Activated CD4-positive, alpha-beta T cell treated with anti-CD3 and anti-CD28 coated beads, Interleukin-2, amount 10 ng/mL, durations not matched to agents 24 days and 14 days (primary cell): ENCODE measurements around the gene ATP5PD. TPM values are rescaled to one million over a fixed set of nuclear protein-coding genes. Genes with fewer than 3 reads are reported as not detected.
"Not testable (repeated sequence)": the region's sequence is repeated elsewhere in the genome, so short reads cannot be mapped to it uniquely, and the experiment has no call there.

Source experiments
- DNase-seq: peaks from one replicate; pipeline ENCODE4 v3.0.0; 2022
- H3K27ac Mint-ChIP-seq: one replicate; pipeline ENCODE4 v1.8.0; 2022; ENCODE audit warnings: mild to moderate bottlenecking, mixed read lengths
- H3K27me3 Mint-ChIP-seq: one replicate; pipeline ENCODE4 v1.8.0; 2022; ENCODE audit warnings: mixed read lengths
- H3K36me3 Mint-ChIP-seq: one replicate; pipeline ENCODE4 v1.8.0; 2022; ENCODE audit warnings: low read depth, mild to moderate bottlenecking, mixed read lengths
- H3K4me1 Mint-ChIP-seq: one replicate; pipeline ENCODE4 v1.8.0; 2021; ENCODE audit warnings: mixed read lengths
- H3K4me3 Mint-ChIP-seq: one replicate; pipeline ENCODE4 v1.8.0; 2022; ENCODE audit warnings: mild to moderate bottlenecking, moderate library complexity, mixed read lengths
- H3K9me3 Mint-ChIP-seq: one replicate; pipeline ENCODE4 v1.8.0; 2021; ENCODE audit warnings: mixed read lengths
- intact Hi-C: fragments of 100-400 bp; cut with micrococcal nuclease; formaldehyde crosslinking; loops from one replicate; pipeline ENCODE4 v1.15.1; 2023
- total RNA-seq: library from RNA; stranded (reverse); gene quantifications from 2 replicates; pipeline ENCODE4 v1.2.3, GENCODE V29; 2022

The ATP5PD gene
- total RNA-seq, 1 donor from 2014 or later: 161 TPM

DNA sequence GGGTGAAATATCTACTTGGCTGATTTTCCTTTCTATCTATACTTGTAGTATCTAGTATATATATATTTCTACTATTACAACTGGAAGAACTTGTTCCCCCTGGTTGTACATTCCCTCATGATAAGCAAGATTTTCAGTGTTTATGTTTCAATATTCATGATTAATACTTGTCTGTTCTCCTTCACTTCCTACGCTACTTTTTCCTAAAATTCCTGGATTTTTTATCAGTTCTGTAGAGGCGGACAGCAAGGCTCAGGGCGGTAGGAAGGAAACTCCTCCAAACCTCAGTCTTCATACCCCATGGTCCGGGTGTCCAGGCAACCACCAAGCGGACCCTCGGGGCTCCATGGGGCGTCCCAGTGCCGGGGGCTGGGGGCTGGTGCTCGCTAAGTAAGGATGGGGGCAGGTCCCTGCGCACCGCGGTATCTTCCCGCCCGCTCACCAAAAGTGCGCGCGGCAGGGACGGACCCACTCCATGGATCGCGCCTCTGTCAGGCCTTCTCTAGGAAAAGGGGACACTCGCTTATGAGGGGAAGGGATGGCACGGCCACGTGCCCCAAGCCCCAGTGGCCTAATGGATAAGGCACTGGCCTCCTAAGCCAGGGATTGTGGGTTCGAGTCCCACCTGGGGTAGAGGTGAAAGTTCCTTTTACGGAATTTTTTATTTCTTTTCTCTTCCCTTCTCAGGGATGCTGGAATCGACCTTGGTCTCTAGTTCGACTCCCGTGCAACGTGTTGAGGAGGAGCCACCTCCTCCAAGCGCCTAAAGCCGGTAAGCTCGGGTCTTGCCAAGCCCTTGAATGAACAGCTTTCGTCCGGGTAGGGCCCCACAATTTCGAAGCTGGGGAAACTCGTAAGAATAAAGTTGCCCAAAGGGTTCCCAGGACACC, 13.2 kb downstream of the ATP5PD start:
- peaks cover 8% of the 10 kb centered on the region for H3K27me3 Mint-ChIP-seq
- H3K4me3 Mint-ChIP-seq: peak overlapping the region; percentile 98
- DNase-seq: peak; percentile 95
- H3K4me1 Mint-ChIP-seq: peaks cover 49% of the 10 kb centered on the region
- peaks cover 3% of the 10 kb centered on the region for H3K36me3 Mint-ChIP-seq
- peak overlapping the region; percentile 97 for H3K27ac Mint-ChIP-seq
- H3K9me3 Mint-ChIP-seq: no peaks in the 10 kb centered on the region
- intact Hi-C loops: loop anchor here (1.0 to 5.0 kb wide), 4 partner anchors 21 to 149 kb away; partner anchors contain the start of genes CDR2L, MRPL58 and SUMO2

DNA sequence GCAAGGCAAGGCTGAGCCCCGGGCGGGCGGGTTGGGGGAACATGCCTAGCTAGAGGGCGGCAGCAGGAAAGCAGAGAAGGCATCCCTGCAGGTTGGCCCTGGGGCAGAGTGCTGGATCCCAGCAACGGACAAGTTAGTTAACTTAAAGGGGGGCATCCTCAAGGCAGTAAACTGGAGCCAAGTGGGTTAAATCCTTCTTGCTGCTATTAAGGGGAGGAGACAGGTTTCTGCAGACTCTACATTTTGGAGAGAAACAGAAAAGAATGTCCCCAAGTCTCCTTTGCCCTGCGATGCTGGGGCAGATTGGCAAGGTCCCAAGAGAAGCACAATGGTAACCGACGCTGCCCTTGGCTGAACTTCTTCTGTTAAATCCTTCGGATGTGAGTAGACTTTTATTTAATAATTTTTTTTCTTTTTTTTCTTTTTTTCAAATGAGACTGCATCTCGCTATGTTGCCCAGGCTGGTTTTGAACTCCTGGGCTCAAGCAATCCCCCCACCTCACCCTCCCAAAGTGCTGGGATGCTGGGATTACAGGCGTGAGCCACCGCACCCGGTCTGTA, 14.0 kb downstream of the ATP5PD start:
- Mint-ChIP-seq H3K4me1 (peaks cover 49% of the 10 kb centered on the region), H3K27me3 (peaks cover 8% of the 10 kb centered on the region), H3K36me3 (peaks cover 3% of the 10 kb centered on the region), H3K27ac (no peak overlapping the region), H3K4me3 (peak overlapping the region; percentile 98), H3K9me3 (no peaks in the 10 kb centered on the region)
- DNase-seq: no peak
- intact Hi-C loops: loop anchor here (1.0 to 5.0 kb wide), 4 partner anchors 20 to 150 kb away; partner anchors contain the start of genes CDR2L, MRPL58 and SUMO2

DNA sequence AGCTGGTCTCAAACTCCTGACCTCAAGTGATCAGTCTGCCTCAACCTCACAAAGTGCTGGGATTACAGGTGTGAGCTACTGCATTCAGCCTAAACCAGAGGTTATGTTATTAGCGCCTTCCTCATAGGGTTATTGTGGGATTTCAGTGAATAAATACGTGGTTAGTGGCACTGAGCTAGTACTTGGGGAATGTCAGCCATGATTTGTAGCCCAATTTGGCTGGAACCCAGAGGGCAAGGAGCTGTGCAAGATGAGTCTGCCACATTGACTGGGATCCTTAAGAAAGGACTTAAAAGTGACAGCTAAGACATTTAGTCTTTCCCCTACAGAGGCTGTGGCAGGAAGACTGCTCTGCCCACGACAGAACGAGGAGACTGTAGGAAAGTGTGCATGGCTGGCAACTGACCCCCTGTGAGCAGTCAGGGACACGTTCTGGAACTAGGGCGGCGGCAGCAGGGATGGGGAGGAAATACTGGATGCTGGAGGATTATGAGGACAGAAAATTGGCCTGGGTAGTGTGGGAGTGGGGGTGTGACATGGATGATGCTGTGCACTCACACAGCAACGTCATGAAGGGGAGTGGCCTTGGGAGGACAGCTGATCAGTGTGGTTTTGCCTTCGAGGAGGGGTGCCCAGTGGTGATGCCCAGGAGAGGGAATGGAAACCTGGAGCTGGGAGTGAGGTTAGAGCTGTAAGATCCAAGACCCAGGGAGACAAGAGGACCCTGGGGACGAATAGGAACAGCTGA, 14.6 kb downstream of the ATP5PD start:
- Mint-ChIP-seq H3K36me3 (peaks cover 3% of the 10 kb centered on the region), H3K4me1 (peaks cover 47% of the 10 kb centered on the region), H3K27ac (peak overlapping the region; percentile 42), H3K4me3 (peak overlapping the region; percentile 75), H3K27me3 (peaks cover 9% of the 10 kb centered on the region), H3K9me3 (no peaks in the 10 kb centered on the region)
- DNase-seq: peak; percentile 87
- intact Hi-C loops: loop anchor here (2.0 to 5.0 kb wide), 3 partner anchors 45 to 150 kb away; partner anchors contain the start of genes CDR2L and SUMO2

- DNase-seq: no peak
- Mint-ChIP-seq H3K4me1 (peaks cover 36% of the 10 kb centered on the region), H3K4me3 (no peak overlapping the region), H3K9me3 (no peaks in the 10 kb centered on the region), H3K36me3 (peaks cover 6% of the 10 kb centered on the region), H3K27ac (no peak overlapping the region), H3K27me3 (peaks cover 13% of the 10 kb centered on the region)
- intact Hi-C loops: loop anchor here (5.0 kb wide), 1 partner anchor 152 kb away; the partner anchor contains the start of gene SUMO2
Measured at GRCh38 chr17:75030161-75030560, 16.6 kb downstream of the ATP5PD start.

DNA sequence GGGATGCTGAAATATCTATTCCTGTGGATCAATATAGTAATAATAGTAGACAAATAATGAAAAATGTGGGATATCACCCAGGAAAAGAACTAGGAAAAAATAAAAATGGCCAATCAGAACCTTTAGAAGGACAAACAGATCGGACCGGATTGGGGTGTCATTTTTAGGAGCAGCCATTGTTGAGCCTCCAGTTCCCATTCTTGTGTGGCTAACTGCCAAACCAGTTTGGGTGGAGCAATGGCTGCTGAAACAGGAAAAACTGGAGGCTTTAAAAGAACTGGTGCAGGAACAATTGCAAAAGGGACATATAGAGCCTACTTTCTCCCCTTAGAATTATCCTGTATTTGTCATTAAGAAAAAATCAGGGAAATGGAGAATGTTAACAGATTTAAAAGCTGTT, 20.1 kb downstream of the ATP5PD start:
- H3K27me3 Mint-ChIP-seq: peaks cover 10% of the 10 kb centered on the region
- DNase-seq, H3K4me3 Mint-ChIP-seq, H3K27ac Mint-ChIP-seq, H3K9me3 Mint-ChIP-seq, intact Hi-C loops: not testable (repeated sequence)
- H3K36me3 Mint-ChIP-seq: peaks cover 25% of the 10 kb centered on the region
- peaks cover 18% of the 10 kb centered on the region for H3K4me1 Mint-ChIP-seq

DNA sequence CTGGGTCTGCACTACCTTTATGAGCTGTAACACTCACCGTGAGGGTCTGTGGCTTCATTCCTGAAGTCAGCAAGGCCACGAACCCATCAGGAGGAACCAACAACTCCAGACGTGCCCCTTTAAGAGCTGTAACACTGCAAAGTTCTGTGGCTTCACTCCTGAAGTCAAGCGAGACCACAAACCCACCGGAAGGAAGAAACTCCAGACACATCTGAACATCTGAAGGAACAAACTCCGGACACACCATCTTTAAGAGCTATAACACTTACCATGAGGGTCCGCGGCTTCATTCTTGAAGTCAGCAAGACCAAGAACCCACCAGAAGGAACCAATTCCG, 21.4 kb downstream of the ATP5PD start:
- H3K9me3 Mint-ChIP-seq, H3K27me3 Mint-ChIP-seq, DNase-seq, intact Hi-C loops: not testable (repeated sequence)
- H3K4me3 Mint-ChIP-seq: peak overlapping the region; percentile 55
- peaks cover 37% of the 10 kb centered on the region for H3K36me3 Mint-ChIP-seq
- peak overlapping the region; percentile 53 for H3K27ac Mint-ChIP-seq
- peaks cover 15% of the 10 kb centered on the region for H3K4me1 Mint-ChIP-seq

DNA sequence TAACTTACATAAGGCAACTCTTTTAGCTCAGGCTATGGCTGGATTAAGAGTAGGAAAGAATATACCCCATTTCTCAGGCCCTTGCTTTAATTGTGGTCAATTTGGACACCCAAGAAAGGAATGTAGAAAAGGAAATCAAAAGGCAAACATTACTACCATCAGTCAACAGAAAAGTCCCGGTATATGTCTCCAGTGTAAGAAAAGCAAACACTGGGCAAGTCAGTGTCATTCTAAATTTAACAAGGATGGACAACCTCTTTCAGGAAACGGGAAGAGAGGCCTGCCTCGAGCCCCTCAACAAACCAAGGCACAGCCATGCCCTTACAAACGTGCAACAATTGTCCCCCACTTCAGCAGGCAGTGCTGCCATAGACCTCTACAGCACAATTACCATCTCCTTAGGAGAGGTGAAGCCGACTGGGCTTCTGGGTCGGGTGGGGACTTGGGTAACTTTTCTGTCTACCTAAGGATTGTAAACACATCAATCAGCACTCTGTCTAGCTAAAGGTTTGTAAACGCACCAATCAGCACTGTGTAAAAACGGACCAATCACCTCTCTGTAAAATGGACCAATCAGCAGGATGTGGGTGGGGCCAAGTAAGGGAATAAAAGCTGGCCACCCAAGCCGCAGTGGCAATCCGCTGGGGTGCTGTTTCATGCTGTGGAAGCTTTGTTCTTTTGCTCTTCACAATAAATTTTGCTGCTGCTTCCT, 21.9 kb downstream of the ATP5PD start:
- intact Hi-C loops: no loop called here
- peak overlapping the region; percentile 55 for H3K4me3 Mint-ChIP-seq
- peak; percentile 82 for DNase-seq
- H3K36me3 Mint-ChIP-seq: peaks cover 40% of the 10 kb centered on the region
- H3K27me3 Mint-ChIP-seq: peaks cover 7% of the 10 kb centered on the region
- peaks cover 13% of the 10 kb centered on the region for H3K4me1 Mint-ChIP-seq
- peak overlapping the region; percentile 53 for H3K27ac Mint-ChIP-seq
- H3K9me3 Mint-ChIP-seq: no peaks in the 10 kb centered on the region

DNA sequence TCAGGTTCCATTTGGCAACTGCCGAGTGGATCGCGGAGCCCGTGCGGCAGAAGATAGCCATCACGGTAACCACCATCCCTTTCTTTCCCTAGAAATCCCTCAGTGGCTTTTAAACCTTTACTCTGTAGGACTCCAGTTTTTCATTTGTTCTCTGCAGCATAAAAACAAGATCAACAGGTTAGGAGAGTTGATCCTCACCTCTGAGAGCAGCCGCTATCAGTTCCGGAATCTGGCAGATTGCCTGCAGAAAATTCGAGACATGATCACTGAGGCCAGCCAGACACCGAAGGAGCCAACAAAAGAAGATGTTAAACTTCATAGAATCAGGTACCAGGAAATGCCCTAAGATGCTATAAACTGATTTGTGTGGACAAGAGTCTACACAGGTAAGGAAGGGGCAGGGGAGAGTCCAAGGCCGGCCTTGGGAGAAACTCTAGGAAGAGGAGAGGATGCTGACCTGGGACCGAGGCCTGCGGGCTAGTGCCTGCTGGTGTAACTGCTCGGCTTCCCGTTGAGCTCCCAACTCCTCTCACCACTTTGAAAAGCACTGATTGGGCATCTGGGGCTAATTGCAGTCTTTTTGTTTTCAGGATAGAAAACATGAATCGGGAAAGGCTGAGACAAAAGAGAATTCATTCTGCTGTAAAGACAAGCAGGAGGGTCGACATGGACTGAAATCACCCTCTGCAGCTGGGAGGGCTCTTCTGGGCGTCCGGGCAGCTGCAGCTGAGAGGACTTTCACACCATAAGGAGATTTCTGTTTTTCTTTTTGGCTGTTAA, 26.2 kb downstream of the ATP5PD start:
- Mint-ChIP-seq H3K4me1 (peaks cover 9% of the 10 kb centered on the region), H3K4me3 (no peak overlapping the region), H3K27ac (no peak overlapping the region), H3K36me3 (peaks cover 54% of the 10 kb centered on the region), H3K9me3 (no peaks in the 10 kb centered on the region), H3K27me3 (no peaks in the 10 kb centered on the region)
- DNase-seq: no peak
- intact Hi-C loops: no loop called here

DNA sequence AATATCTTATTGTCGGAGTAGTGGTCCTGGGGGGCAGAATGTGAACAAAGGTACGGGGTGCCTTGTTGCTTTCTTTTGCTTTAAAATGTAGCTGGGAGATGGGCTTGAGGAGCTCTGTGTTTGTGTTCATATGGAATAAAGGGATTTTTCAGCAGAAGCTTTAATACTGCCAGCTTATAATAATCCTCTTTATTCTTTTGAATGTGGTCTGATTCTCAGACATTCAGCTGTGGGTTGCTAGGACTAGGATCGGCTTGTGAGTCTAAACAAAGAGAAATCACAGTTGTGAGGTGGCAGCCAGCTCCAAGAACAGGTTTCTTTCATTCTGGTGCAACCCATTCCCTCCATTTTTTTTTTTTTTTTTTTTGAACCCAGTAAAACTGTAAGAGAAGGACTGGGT, 27.1 kb downstream of the ATP5PD start:
- H3K4me1 Mint-ChIP-seq: peaks cover 4% of the 10 kb centered on the region
- H3K36me3 Mint-ChIP-seq: peaks cover 50% of the 10 kb centered on the region
- H3K27me3 Mint-ChIP-seq: no peaks in the 10 kb centered on the region
- H3K27ac Mint-ChIP-seq: no peak overlapping the region
- intact Hi-C loops: no loop called here
- DNase-seq: no peak
- no peak overlapping the region for H3K4me3 Mint-ChIP-seq
- no peaks in the 10 kb centered on the region for H3K9me3 Mint-ChIP-seq

DNA sequence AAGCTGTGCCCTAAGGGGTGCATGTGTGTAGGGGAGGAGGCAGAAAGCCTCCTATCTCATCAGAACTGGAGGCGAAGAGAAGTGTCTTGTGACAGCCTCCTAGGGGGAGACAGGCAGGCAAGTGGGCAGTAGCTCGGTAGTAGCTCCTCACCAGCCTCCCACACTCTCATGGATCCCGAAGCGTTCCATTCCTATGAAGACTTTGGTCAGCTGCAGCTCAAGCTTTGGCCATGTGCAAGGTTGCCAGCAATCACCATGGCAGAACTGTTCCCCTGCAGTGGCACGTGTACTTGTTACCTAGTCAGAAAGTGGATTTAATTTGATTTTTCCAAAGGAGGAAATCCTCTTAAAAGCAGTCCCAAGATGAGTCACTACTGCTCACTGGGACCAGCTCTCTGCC, 27.6 kb downstream of the ATP5PD start:
- no peaks in the 10 kb centered on the region for H3K9me3 Mint-ChIP-seq
- peaks cover 47% of the 10 kb centered on the region for H3K36me3 Mint-ChIP-seq

GRCh38 chr17:75013092-75013559, 33.6 kb downstream of the ATP5PD start:
- no peak for DNase-seq
- Mint-ChIP-seq H3K36me3 (peaks cover 18% of the 10 kb centered on the region), H3K27ac (peak overlapping the region; percentile 93), H3K4me1 (peaks cover 21% of the 10 kb centered on the region), H3K4me3 (peak overlapping the region; percentile 97), H3K9me3 (no peaks in the 10 kb centered on the region), H3K27me3 (no peaks in the 10 kb centered on the region)
- intact Hi-C loops: loop anchor here (2.0 kb wide), 1 partner anchor 52 kb away; no protein-coding TSS in a partner anchor

More for the DNA sequence above, 27.6 kb downstream of the ATP5PD start:
- DNase-seq: no peak
- Mint-ChIP-seq H3K27me3 (no peaks in the 10 kb centered on the region), H3K27ac (no peak overlapping the region), H3K4me3 (no peak overlapping the region), H3K4me1 (peaks cover 2% of the 10 kb centered on the region)
- intact Hi-C loops: no loop called here

- peaks cover 21% of the 10 kb centered on the region for H3K4me1 Mint-ChIP-seq
- peak; percentile 95 for DNase-seq
- H3K36me3 Mint-ChIP-seq: peaks cover 16% of the 10 kb centered on the region
- H3K9me3 Mint-ChIP-seq: no peaks in the 10 kb centered on the region
- H3K4me3 Mint-ChIP-seq: peak within 1 kb of the TSS; percentile 97
- intact Hi-C loops: loop anchor here (1.0 to 2.0 kb wide), 4 partner anchors 21 to 139 kb away; no protein-coding TSS in a partner anchor
- H3K27me3 Mint-ChIP-seq: no peaks in the 10 kb centered on the region
- peak within 1 kb of the TSS; percentile 93 for H3K27ac Mint-ChIP-seq
Measured at GRCh38 chr17:75012346-75013091, 34.2 kb downstream of the ATP5PD start, which contains the start of gene MRPL58. TSS of gene MRPL58 (plus strand) at chr17:75012670. CDS start at chr17:75012687, 17 bp downstream.
